Jurkat, Clone E6-1 (cell line): Measurements from ENCODE around the gene MTPN.

Experiments
- DNase-seq: peaks from one replicate; pipeline ENCODE4 v3.0.0-alpha.2; 2011; ENCODE audit warnings: low read depth, low spot score
- H3K4me3 ChIP-seq: 2 replicates; pipeline ENCODE4 v1.5.1; 2011; ENCODE audit warnings: mild to moderate bottlenecking, low read length, control low read depth, moderate library complexity

MTPN gene

GRCh38 chr7:135962802-135963201 is 14.4 kb downstream of the MTPN start:
- no peak for DNase-seq
- H3K4me3 ChIP-seq: no peak overlapping the region

- no peak for DNase-seq
Observed at GRCh38 chr7:135960709-135961451, 16.3 kb downstream of the MTPN start.

GRCh38 chr7:135959646-135960363 is 17.4 kb downstream of the MTPN start:
- DNase-seq: no peak
- no peak overlapping the region for H3K4me3 ChIP-seq

More at GRCh38 chr7:135960709-135961451, 16.3 kb downstream of the MTPN start:
- H3K4me3 ChIP-seq: no peak overlapping the region

GRCh38 chr7:135958173-135958572 is 19.0 kb downstream of the MTPN start:
- no peak for DNase-seq
- H3K4me3 ChIP-seq: no peak overlapping the region

GRCh38 chr7:135957627-135958026 is 19.5 kb downstream of the MTPN start:
- DNase-seq: no peak
- H3K4me3 ChIP-seq: no peak overlapping the region

GRCh38 chr7:135956393-135956792 is 20.8 kb downstream of the MTPN start:
- no peak for DNase-seq
- no peak overlapping the region for H3K4me3 ChIP-seq

DNA sequence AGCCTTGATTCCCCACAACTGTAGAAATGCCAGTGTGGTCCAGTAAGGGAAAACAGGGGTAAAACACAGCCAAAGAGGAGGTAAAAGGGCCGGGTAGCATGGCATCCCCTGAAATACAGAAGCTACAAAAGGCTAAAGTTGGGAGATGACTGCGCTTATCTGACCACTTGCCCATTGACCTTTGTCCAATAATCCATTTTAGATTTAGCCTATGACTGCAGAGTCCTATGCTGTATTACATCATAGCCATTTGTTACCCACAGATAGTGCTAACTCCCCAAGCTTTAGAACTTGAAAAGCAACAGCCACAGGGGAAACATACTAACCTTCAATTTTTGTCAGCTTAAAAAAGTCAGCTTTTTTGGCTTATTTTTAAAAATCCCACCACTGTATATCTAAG is 26.2 kb downstream of the MTPN start:
- DNase-seq: no peak
- H3K4me3 ChIP-seq: no peak overlapping the region

- no peak for DNase-seq
- H3K4me3 ChIP-seq: no peak overlapping the region
Observed at GRCh38 chr7:135950429-135950828, 26.7 kb downstream of the MTPN start.

GRCh38 chr7:135946289-135947055 is 30.7 kb downstream of the MTPN start:
- H3K4me3 ChIP-seq: no peak overlapping the region
- DNase-seq: no peak

GRCh38 chr7:135944753-135945152 is 32.4 kb downstream of the MTPN start:
- no peak for DNase-seq
- H3K4me3 ChIP-seq: no peak overlapping the region

DNA sequence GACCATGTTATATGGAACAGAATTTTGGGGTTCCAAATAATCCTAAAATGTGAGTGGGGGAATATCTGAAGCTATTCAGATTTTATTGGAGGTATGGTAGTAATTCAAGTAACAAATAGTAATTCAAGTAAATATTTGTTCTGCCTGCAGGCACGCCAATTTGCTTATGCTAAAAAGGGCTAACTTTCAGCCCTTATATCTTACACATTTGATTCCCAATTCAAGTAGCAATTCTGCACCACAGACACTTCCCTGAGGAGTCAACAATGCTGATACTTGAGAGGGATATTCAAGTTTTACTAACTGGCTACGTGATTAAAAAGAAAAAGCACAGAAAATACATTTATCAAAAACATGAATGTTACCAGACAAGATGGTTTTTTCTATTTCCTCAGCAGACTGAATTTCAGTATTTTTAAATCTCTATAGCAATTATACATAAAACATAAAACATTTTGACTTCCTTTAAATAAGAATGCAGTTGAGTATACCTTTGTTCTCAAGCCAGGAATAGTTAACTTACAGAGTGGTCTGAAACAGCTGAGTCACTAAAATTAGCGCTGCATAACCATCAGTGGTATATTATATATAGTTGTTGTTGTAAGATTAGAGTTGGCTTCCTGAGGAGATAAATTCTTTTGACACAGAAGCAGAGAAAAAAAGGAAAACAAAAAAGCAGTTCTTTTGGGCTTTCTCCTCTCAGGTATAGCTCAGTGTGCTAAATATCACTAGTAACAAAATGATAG is 33.9 kb downstream of the MTPN start:
- H3K4me3 ChIP-seq: no peak overlapping the region
- peak; percentile 14 for DNase-seq

DNA sequence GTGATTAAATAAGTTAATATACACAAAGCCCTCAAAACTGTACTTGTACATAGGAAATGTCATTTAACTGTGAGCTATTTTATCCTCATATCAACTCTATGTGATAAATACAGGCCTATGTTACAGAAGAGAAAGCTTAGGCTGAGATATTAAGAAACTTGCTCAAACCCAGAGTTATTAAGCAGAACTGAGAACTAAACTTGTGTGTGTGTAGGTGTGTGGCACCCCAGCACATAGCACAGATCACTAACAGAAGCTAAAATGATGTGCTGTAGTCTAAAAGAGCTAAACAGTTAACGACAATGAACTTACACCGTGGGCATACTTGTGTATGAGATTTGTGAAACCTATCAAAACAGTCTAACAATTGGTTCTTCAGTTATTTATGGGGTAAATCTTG is 34.5 kb downstream of the MTPN start:
- no peak for DNase-seq
- H3K4me3 ChIP-seq: no peak overlapping the region

DNA sequence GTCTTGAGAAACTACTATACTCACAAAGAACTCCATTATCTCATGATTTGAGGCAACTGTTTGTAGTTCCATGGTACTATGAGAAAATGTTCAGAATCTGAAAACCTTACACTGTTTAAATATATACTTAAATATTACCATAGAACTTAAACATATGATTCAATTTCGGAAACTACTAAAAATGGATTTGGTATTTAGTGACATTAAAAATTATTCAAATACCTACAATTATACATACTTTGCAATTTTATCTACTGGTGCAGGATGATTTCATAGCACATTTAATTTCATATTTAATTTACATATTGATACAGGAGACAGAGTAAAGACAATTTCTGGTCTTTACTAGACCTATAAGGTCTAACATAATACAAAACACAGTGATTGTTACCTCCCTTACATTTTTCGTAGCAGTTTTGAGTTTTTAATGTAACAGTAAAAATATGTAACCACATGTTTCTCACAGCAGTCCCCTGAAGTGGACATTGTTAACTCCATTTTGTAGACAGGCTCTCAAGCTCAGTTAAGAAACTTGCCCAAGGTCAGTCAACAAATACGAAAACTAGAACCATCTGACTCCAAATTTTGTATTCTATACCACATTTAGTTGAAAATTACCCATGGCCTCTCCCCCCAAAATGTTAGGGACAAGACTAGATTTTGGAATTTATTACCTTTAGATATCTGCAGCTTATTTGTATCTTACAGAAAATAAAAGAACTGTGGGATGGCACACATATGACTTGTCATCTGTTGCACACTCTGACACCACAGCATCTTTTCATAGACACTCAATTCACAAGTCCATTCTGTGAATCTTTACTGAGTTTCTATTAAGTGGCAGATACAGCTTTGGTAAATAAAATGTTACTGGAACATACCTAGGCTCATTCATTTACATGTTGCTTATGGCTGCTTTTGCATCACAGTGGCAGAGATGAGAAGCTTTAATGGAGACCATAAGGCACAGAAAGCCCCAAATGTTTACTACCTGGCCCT is 36.8 kb downstream of the MTPN start:
- DNase-seq: no peak
- no peak overlapping the region for H3K4me3 ChIP-seq

GRCh38 chr7:135939261-135939812 is 37.8 kb downstream of the MTPN start:
- H3K4me3 ChIP-seq: no peak overlapping the region
- no peak for DNase-seq

DNA sequence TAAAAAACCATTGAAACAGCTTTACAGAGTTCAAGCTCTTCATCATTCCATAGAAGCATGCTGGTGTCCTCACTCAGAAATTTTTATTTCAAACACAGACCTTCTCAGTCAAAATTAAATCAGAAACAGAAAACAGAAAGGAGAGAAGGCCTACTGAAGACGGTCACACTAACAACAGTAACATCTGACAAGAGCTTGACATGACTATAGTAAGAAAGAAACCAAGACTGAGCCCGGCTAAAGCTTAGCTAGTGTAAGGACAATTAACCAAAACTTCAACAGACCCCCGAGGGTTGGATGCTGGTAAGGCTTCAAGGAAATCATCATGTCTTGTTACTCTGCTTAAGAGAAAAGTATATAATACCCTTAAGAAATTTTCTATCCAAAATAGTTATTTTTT is 38.6 kb downstream of the MTPN start:
- DNase-seq: no peak
- no peak overlapping the region for H3K4me3 ChIP-seq

- H3K4me3 ChIP-seq: no peak overlapping the region
- DNase-seq: no peak
Observed at GRCh38 chr7:135938086-135938485, 39.1 kb downstream of the MTPN start.

- H3K4me3 ChIP-seq: no peak overlapping the region
- DNase-seq: no peak
Observed at GRCh38 chr7:135936497-135937217, 40.5 kb downstream of the MTPN start.
